Measurements from ENCODE around the gene GPAT3.

Gene GPAT3

GRCh38 chr4:83556816-83557215 is 20.9 kb downstream of the GPAT3 start:
- no peak for ATAC-seq
- TF ChIP-seq ZC3H10 (CRISPR knock-in tag; IDR thresholded peaks at IDR 0.05) = no peak
- no peak for TF ChIP-seq ZFP30 (CRISPR knock-in tag; IDR thresholded peaks at IDR 0.05)
- TF ChIP-seq BACH2 (CRISPR knock-in tag; IDR thresholded peaks at IDR 0.05; ENCODE audit: borderline replicate concordance) = no peak
- TF ChIP-seq POU6F1 (CRISPR knock-in tag; IDR thresholded peaks at IDR 0.05; ENCODE audit: borderline replicate concordance, low read depth) = no peak

GRCh38 chr4:83558059-83558653 is 22.2 kb downstream of the GPAT3 start:
- ATAC-seq = no peak
- TF ChIP-seq RARB (CRISPR knock-in tag; IDR thresholded peaks at IDR 0.05) (no peak), ZC3H10 (CRISPR knock-in tag; IDR thresholded peaks at IDR 0.05) (no peak), ZNF8 (CRISPR knock-in tag; IDR thresholded peaks at IDR 0.05) (no peak), ISL1 (CRISPR knock-in tag; IDR thresholded peaks at IDR 0.05) (no peak), ZFP30 (CRISPR knock-in tag; IDR thresholded peaks at IDR 0.05) (no peak), TCF4 (CRISPR knock-in tag; IDR thresholded peaks at IDR 0.05; ENCODE audit: borderline replicate concordance) (no peak), TOX (CRISPR knock-in tag; IDR thresholded peaks at IDR 0.05; ENCODE audit: borderline replicate concordance) (no peak)

- no peak for ATAC-seq
- TF ChIP-seq TSHZ2 (CRISPR knock-in tag; IDR thresholded peaks at IDR 0.05) (no peak), ZC3H10 (CRISPR knock-in tag; IDR thresholded peaks at IDR 0.05) (no peak), ESRRG (CRISPR knock-in tag; IDR thresholded peaks at IDR 0.05) (no peak)
These were observed 22.8 kb downstream of the GPAT3 start for GRCh38 chr4:83558680-83559079.

GRCh38 chr4:83560523-83560922 is 24.6 kb downstream of the GPAT3 start:
- no peak for TF ChIP-seq PPARA (CRISPR knock-in tag; IDR thresholded peaks at IDR 0.05; ENCODE audit: borderline replicate concordance)
- TF ChIP-seq ESRRG (CRISPR knock-in tag; IDR thresholded peaks at IDR 0.05) = no peak
- no peak for TF ChIP-seq CSRNP3 (CRISPR knock-in tag; IDR thresholded peaks at IDR 0.05)
- TF ChIP-seq ZFP3 (CRISPR knock-in tag; IDR thresholded peaks at IDR 0.05) = no peak
- no peak for TF ChIP-seq TCF4 (CRISPR knock-in tag; IDR thresholded peaks at IDR 0.05; ENCODE audit: borderline replicate concordance)
- no peak for ATAC-seq

GRCh38 chr4:83561381-83561780 is 25.5 kb downstream of the GPAT3 start:
- ATAC-seq = no peak
- TF ChIP-seq OSR1 (CRISPR knock-in tag; IDR thresholded peaks at IDR 0.05) = no peak
- no peak for TF ChIP-seq TSHZ2 (CRISPR knock-in tag; IDR thresholded peaks at IDR 0.05)
- no peak for TF ChIP-seq ZC3H10 (CRISPR knock-in tag; IDR thresholded peaks at IDR 0.05)
- TF ChIP-seq ISL1 (CRISPR knock-in tag; IDR thresholded peaks at IDR 0.05) = no peak
- no peak for TF ChIP-seq ZFP30 (CRISPR knock-in tag; IDR thresholded peaks at IDR 0.05)
- no peak for TF ChIP-seq TCF4 (CRISPR knock-in tag; IDR thresholded peaks at IDR 0.05; ENCODE audit: borderline replicate concordance)
- no peak for TF ChIP-seq TOX (CRISPR knock-in tag; IDR thresholded peaks at IDR 0.05; ENCODE audit: borderline replicate concordance)
- no peak for TF ChIP-seq ZNF565 (CRISPR knock-in tag; conservative IDR thresholded peaks at IDR 0.05; ENCODE audit: low read depth)
- TF ChIP-seq PPARA (CRISPR knock-in tag; IDR thresholded peaks at IDR 0.05; ENCODE audit: borderline replicate concordance) = no peak
- TF ChIP-seq SNAI2 (CRISPR knock-in tag; IDR thresholded peaks at IDR 0.05) = no peak
- TF ChIP-seq ZNF70 (CRISPR knock-in tag; IDR thresholded peaks at IDR 0.05) = no peak
- TF ChIP-seq PATZ1 (CRISPR knock-in tag; IDR thresholded peaks at IDR 0.05; ENCODE audit: borderline replicate concordance) = no peak
- no peak for TF ChIP-seq BACH2 (CRISPR knock-in tag; IDR thresholded peaks at IDR 0.05; ENCODE audit: borderline replicate concordance)
- TF ChIP-seq POU6F1 (CRISPR knock-in tag; IDR thresholded peaks at IDR 0.05; ENCODE audit: borderline replicate concordance, low read depth) = no peak
- TF ChIP-seq ARNTL (CRISPR knock-in tag; IDR thresholded peaks at IDR 0.05; ENCODE audit: borderline replicate concordance, low read depth) = no peak
